ENCODE results near the gene GFRA4. TPM values are rescaled to one million over a fixed set of nuclear protein-coding genes. Genes with fewer than 3 reads are reported as not detected.

GFRA4 gene
- total RNA-seq, 1 donor from 2014 or later = not detected

DNA sequence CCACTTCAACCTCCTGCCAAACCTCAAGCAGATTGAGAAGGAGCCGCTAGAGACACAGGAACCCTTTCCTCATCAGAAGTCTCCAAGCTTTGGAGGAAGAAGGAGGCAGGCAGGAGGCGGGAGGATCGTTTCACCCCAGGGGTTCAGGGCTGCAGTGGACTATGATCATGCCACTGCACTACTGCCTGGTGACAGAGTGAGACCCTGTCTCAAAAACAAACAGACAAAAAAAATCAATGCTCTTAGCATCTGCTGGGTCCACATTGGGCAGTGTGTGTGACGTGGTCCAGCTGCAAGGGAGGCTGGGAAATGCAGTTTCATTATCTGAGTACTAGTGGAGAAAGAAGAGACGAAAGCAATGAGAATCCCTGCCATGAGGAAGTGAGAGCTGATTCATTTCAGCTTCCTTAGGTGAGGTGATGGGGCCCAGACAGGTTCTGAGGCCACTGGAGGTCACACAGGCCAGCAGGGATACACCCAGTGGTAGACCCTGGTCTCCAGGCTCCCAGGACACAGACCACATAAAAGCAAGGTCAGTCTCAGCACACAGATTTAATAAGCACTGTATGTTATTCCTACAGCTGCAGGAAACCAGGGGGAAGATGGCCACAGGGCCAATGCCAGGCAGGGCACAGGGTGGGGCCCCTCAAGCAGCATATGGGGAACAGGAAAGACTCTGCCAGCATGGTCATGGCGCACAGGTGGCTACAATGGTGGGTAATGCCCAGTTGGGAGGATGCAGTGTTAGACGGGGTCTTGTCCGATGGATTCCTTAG lies 4.3 kb downstream of the GFRA4 start:
- TF ChIP-seq, protein P1, sequence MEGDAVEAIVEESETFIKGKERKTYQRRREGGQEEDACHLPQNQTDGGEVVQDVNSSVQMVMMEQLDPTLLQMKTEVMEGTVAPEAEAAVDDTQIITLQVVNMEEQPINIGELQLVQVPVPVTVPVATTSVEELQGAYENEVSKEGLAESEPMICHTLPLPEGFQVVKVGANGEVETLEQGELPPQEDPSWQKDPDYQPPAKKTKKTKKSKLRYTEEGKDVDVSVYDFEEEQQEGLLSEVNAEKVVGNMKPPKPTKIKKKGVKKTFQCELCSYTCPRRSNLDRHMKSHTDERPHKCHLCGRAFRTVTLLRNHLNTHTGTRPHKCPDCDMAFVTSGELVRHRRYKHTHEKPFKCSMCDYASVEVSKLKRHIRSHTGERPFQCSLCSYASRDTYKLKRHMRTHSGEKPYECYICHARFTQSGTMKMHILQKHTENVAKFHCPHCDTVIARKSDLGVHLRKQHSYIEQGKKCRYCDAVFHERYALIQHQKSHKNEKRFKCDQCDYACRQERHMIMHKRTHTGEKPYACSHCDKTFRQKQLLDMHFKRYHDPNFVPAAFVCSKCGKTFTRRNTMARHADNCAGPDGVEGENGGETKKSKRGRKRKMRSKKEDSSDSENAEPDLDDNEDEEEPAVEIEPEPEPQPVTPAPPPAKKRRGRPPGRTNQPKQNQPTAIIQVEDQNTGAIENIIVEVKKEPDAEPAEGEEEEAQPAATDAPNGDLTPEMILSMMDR (IDR thresholded peaks at IDR 0.05) = no peak
- Histone ChIP-seq H3K4me1 (no peaks in the 10 kb centered on the region), H3K27ac (no peak overlapping the region), H3K9me3 (no peaks in the 10 kb centered on the region), H3K36me3 (no peaks in the 10 kb centered on the region), H3K4me3 (no peak overlapping the region), H3K27me3 (peaks cover 41% of the 10 kb centered on the region)
- intact Hi-C loops (cut with DNase I) = no loop called here
- DNase-seq (no peak), ATAC-seq (no peak)

DNA sequence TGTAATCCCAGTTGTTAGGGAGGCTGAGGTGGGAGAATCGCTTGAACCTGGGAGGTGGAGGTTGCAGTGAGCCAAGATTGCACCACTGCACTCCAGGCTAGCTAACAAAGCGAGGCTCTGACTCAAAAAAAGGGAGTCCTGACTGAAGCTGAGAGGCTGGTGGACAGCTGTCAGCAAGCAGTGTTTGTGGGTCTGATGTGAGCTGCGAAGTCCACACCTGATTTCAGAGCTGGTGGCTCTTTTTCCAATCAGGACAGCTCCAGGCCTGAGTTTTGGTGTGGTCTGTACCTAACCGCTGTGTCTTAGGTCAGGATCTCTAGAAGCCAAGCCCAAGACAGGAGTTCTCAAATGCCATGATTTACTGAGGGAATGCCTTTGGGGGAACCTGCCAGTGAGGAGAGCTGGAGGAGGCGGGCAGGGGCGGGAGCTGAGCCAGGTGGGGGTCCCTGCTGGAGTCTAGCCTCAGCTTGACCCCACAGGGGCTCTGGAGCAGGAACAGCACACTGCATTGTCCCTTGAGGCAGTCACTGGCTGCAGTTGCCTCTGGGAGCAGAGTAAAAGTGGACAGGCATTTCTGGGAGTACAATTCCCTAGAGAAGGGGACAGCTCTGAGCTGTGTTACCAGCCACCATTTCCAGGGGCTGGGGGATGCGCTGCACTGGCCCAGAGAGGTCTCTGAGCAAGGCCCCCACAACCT lies 5.0 kb downstream of the GFRA4 start:
- ATAC-seq (no peak), DNase-seq (no peak)
- Histone ChIP-seq H3K4me3 (no peak overlapping the region), H3K4me1 (no peaks in the 10 kb centered on the region), H3K9me3 (peaks cover 3% of the 10 kb centered on the region), H3K36me3 (no peaks in the 10 kb centered on the region), H3K27ac (no peak overlapping the region), H3K27me3 (peaks cover 41% of the 10 kb centered on the region)
- TF ChIP-seq, protein P1 (IDR thresholded peaks at IDR 0.05) = no peak
- intact Hi-C loops (cut with DNase I) = no loop called here

DNA sequence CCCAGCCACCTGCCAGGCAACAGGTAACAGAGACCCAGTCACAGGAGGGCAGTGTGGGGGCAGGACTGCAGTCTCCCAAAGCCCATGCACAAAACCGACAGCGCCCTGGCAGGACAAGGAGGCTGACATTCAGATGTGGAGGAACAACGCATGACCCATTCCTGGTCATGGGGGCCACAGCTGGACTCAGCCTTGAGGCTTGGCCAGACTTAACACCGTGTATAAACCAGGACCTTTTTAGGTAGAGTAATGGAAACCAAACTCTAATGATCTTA lies 8.1 kb downstream of the GFRA4 start:
- intact Hi-C loops (cut with DNase I) = no loop called here
- Histone ChIP-seq H3K4me3 (no peak overlapping the region), H3K9me3 (peaks cover 3% of the 10 kb centered on the region), H3K36me3 (peaks cover 5% of the 10 kb centered on the region), H3K27ac (no peak overlapping the region), H3K4me1 (no peaks in the 10 kb centered on the region), H3K27me3 (peaks cover 12% of the 10 kb centered on the region)
- ATAC-seq = no peak
- TF ChIP-seq, protein P1 (IDR thresholded peaks at IDR 0.05) = no peak
- DNase-seq = no peak

DNA sequence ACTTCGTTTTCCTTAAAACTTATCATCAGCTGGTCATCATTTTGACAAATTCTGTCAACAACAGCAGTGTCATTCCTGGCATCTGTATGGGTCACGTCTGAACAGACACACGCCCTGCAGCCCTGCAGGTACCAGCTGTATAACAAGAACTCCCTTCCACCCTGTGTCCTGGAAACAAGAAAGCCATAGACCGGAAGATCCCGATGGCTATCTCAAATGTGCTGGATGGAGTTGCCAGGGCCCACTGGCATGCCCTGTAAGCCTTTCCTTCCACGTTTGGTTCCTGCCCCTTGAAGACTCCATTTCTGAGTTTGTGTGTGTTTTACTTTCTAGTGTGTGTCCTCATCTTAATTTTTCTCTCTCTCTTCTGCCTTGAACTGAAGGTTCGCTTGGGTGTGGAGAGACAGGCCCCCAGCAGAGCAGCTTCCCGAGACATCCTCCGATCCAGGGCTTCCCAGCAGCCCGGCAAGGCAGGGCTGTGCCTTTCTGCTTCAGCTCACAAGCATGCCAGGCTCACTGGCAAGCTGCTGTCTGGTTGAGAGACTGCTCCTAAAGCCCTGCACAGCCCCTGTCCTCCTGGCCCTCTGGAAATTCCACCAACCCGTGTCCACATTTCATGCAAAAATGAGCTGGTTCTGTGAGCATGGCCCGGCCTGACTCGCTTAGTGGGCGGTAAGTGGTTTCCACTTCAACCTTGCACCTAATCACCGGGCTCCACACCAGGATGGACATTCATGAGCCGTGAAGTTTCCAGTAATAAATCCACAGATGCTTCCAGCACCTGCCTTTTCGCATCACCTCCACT lies 8.7 kb downstream of the GFRA4 start:
- Histone ChIP-seq H3K9me3 (peaks cover 3% of the 10 kb centered on the region), H3K36me3 (peaks cover 10% of the 10 kb centered on the region), H3K4me1 (no peaks in the 10 kb centered on the region), H3K4me3 (no peak overlapping the region), H3K27me3 (peaks cover 7% of the 10 kb centered on the region), H3K27ac (no peak overlapping the region)
- DNase-seq = no peak
- intact Hi-C loops (cut with DNase I) = no loop called here
- TF ChIP-seq, protein P1 (IDR thresholded peaks at IDR 0.05) = no peak
- ATAC-seq = no peak

DNA sequence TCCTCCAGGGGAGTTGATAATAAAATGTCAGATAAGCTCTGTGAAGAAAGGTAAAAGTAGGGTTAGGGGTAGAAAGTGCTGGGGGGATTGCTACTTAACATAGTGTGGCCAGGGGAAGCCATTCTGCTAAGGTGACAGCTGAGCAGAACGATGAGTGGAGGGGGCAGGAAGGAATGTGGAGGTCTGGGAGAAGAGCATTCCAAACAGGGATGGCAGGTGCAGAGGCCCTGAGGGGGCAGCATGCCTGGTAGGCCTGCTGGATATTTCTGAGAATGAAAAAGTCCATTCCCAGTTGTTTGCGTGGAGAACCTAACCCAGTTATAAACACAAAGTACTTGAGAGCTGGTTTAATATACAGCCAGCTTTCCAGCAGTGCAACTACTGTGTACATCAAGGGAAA lies 9.3 kb downstream of the GFRA4 start:
- DNase-seq (no peak), ATAC-seq (no peak)
- intact Hi-C loops (cut with DNase I) = no loop called here
- Histone ChIP-seq H3K4me3 (no peak overlapping the region), H3K9me3 (peaks cover 3% of the 10 kb centered on the region), H3K4me1 (no peaks in the 10 kb centered on the region), H3K27me3 (peaks cover 1% of the 10 kb centered on the region), H3K36me3 (peaks cover 14% of the 10 kb centered on the region), H3K27ac (no peak overlapping the region)
- TF ChIP-seq, protein P1 (IDR thresholded peaks at IDR 0.05) = no peak

Measured in upper lobe of right lung (tissue), 1 donor.